Measurements from ENCODE around the gene GTF2A1.

DNA sequence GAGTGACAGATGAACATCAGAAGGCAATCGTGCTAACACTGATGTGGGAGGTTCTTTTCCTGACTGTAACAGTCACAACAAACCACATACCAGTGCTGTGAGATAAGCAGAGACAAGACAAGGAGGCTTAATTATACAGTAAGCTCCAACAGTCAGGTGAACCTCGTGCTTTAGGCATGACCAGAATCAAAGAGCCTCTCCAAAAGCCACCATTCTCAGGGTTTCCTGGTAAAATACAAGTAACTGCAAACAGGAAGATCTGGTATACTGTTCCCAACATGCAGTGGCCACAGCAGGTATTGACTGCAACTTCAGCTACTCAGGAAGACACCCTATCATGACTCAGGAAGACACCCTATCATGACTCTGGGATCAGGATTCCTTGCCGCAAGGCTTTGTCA, 47.3 kb upstream of the GTF2A1 start:
- TF ChIP-seq, protein P1, sequence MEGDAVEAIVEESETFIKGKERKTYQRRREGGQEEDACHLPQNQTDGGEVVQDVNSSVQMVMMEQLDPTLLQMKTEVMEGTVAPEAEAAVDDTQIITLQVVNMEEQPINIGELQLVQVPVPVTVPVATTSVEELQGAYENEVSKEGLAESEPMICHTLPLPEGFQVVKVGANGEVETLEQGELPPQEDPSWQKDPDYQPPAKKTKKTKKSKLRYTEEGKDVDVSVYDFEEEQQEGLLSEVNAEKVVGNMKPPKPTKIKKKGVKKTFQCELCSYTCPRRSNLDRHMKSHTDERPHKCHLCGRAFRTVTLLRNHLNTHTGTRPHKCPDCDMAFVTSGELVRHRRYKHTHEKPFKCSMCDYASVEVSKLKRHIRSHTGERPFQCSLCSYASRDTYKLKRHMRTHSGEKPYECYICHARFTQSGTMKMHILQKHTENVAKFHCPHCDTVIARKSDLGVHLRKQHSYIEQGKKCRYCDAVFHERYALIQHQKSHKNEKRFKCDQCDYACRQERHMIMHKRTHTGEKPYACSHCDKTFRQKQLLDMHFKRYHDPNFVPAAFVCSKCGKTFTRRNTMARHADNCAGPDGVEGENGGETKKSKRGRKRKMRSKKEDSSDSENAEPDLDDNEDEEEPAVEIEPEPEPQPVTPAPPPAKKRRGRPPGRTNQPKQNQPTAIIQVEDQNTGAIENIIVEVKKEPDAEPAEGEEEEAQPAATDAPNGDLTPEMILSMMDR (IDR thresholded peaks at IDR 0.05; ENCODE audit: low read depth, low read length, missing input control): no peak
- no peak for TF ChIP-seq RAD21 (IDR thresholded peaks at IDR 0.05)
- TF ChIP-seq, protein P2, sequence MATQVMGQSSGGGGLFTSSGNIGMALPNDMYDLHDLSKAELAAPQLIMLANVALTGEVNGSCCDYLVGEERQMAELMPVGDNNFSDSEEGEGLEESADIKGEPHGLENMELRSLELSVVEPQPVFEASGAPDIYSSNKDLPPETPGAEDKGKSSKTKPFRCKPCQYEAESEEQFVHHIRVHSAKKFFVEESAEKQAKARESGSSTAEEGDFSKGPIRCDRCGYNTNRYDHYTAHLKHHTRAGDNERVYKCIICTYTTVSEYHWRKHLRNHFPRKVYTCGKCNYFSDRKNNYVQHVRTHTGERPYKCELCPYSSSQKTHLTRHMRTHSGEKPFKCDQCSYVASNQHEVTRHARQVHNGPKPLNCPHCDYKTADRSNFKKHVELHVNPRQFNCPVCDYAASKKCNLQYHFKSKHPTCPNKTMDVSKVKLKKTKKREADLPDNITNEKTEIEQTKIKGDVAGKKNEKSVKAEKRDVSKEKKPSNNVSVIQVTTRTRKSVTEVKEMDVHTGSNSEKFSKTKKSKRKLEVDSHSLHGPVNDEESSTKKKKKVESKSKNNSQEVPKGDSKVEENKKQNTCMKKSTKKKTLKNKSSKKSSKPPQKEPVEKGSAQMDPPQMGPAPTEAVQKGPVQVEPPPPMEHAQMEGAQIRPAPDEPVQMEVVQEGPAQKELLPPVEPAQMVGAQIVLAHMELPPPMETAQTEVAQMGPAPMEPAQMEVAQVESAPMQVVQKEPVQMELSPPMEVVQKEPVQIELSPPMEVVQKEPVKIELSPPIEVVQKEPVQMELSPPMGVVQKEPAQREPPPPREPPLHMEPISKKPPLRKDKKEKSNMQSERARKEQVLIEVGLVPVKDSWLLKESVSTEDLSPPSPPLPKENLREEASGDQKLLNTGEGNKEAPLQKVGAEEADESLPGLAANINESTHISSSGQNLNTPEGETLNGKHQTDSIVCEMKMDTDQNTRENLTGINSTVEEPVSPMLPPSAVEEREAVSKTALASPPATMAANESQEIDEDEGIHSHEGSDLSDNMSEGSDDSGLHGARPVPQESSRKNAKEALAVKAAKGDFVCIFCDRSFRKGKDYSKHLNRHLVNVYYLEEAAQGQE (IDR thresholded peaks at IDR 0.05): no peak
- TF ChIP-seq TAF1 (conservative IDR thresholded peaks at IDR 0.05): no peak
- TF ChIP-seq, protein P3, sequence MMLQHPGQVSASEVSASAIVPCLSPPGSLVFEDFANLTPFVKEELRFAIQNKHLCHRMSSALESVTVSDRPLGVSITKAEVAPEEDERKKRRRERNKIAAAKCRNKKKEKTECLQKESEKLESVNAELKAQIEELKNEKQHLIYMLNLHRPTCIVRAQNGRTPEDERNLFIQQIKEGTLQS (IDR thresholded peaks at IDR 0.05): no peak
